GM08714 (cell line): ENCODE results near the gene DDX1.
"Not testable (repeated sequence)": the region's sequence is repeated elsewhere in the genome, so short reads cannot be mapped to it uniquely, and the experiment has no call there.

Source experiments
- H3K4me3 ChIP-seq: fragments of 200-500 bp; sonication (Bioruptor generic); 2 replicates; pipeline ENCODE4 v1.5.1; 2014; ENCODE audit warnings: mild to moderate bottlenecking, low read length, inconsistent platforms
- ZNF274 ChIP-seq: IDR thresholded peaks from 2 replicates; pipeline ENCODE4 v1.6.1; 2012; ENCODE audit warnings: mild to moderate bottlenecking, low read depth, low read length

DDX1 gene

DNA sequence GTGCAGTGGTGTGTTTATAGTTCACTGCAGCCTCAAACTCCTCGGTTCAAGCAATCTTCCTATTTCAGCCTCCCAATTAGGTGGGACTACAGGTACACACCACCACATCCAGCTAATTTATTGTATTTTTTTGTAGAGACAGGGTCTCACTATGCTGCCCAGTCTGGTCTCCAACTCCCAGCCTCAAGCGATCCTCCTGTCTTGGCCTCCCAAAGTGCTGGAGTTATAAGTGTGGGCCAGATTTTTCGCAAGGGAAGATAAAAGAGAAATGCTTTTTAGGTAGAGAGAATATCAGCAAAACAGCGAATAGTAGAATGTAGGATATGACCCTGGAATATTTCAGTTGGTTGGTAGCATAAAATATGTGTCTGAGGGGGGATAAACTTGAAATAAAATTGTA, 4.3 kb downstream of the DDX1 start:
- no peak for TF ChIP-seq ZNF274
- H3K4me3 ChIP-seq: no peak overlapping the region

DNA sequence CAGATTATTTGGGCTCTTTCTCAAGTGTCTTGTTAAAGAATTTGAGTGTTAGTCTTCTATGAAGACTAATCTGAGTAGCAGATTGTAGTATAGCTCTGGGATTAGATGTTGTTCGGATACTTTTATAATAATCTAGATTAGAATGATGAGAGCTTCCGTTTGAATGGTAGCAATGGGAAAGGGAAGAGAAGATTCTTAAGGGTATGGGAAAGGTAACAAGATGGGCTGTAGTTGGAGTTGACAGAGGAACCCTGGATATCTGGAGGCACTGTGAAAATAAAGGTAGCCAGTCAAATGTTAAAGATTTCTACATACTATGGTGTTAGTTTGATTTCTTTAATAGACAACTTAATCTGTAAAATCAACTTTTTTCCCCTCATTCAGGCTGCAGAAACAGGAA, 4.7 kb downstream of the DDX1 start:
- no peak overlapping the region for H3K4me3 ChIP-seq

DNA sequence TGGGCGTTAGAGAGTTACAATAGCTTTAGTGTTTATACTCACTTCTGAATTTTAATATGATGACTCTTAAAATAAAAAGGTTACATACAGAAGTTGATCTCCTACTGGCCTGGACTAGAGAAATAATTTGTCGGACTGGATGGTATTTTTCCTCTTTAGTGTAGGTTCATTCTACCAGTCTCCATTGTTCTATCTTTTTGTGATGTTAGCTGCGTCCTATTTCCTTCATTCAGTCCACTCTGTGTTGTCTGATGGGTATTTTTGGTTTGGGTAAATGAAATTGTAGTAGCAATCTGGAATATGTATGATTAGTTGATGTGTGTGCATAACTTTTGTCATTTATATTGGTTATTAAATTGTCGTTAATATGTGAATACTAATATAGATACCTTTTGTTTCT, 5.3 kb downstream of the DDX1 start:
- no peak for TF ChIP-seq ZNF274
- H3K4me3 ChIP-seq: no peak overlapping the region

More for the DNA sequence above, 4.7 kb downstream of the DDX1 start:
- TF ChIP-seq ZNF274: no peak

DNA sequence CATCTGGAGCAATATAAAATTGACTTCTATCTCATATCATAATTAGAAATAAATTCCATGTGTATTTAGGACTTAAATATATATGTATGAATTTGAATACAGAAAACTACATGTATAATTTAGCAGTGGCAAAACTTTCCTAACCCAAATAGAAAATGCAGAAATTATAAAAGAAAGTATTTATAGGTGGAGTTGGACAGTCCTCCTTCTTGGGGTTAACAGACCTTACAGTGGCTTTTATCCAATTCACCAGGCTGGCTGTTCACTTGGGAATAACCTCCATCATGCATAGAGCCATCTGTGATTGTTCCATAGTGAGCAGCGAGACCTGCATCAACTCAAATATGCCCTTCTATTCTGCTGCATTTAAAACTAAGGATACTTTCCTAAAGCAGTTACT, 8.3 kb downstream of the DDX1 start:
- TF ChIP-seq ZNF274: no peak
- no peak overlapping the region for H3K4me3 ChIP-seq

DNA sequence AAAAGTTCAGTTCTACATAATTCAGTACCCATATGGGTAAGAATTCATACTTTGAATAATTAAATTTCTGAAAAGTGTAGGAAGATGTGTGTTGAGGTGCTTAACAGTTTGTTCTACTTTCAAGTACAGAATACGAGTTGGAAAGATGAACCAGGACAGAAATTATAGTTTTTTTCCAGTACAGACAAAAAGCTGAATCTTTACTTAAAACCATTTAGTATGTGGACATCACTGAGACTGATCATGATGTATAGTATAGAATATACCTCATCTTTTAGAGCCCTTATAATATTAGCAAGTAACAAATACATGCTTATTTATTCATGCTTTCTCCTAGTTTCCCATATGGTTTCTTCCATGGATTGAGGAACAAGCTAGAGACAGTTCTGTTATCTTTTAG, 10.0 kb downstream of the DDX1 start:
- TF ChIP-seq ZNF274: no peak

DNA sequence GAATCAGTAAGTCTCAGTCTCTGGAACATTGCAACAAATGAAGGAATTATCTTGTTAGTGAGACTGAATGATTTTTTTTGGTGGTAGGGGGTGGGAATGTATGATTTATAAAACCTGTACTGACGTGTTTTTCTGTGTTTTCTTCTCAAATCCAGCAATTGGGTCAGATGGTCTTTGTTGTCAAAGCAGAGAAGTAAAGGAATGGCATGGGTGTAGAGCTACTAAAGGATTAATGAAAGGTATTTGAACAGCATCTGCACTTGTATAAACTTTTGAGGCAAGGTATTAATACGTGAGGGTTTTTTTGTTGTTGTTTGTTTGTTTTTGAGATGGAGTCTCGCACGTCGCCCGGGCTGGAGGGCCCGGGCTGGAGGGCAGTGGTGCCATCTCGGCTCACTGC, 10.7 kb downstream of the DDX1 start:
- TF ChIP-seq ZNF274: no peak
- H3K4me3 ChIP-seq: no peak overlapping the region

More for the DNA sequence above, 10.0 kb downstream of the DDX1 start:
- no peak overlapping the region for H3K4me3 ChIP-seq

DNA sequence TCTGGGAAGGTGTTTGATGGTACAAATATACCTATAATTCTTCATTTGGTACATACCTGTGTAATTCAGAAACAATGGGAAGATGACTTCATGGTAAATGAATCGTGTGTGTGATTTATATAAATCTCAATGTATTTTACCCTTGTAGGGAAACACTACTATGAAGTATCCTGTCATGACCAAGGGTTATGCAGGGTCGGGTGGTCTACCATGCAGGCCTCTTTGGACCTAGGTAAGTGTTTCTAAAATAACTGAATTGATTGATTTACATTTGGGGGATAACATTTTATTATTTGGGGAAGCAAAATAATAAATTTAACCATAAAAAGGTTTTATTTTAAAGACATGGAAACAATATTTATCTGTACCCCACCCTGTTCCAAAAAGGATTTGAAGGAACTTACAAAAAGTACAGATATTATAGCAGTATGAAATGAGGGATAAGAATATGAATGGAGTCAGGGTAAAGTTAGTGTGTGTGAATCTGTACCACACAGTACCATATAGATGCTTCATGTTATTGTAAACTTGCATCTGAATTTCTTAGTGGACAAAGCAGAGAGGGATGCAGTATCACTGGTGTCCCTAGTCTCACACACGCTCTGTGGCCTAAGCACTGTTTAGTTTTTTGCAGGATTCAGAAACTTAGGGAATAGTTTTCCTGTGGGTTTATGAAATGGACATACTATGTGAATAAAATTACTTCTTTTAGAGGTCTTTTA, 11.5 kb downstream of the DDX1 start:
- TF ChIP-seq ZNF274: no peak
- no peak overlapping the region for H3K4me3 ChIP-seq

DNA sequence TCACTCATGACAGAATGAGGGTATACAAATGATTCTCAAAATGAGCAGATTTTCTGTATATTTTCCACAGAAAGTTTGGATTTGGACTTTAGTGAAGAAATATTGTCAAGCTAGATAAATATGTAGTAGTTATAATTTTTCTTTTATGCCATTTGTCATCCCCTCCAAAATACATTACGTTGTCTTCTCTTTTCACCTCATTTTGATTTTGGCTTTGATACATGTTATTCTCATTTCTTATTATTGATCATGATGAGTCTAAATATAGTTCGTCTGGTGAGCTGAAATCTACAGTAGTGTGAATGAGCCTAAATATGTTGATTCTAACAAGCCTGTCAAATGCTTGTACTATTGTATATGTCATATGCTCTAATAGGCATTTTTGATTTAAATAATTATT, 12.3 kb downstream of the DDX1 start:
- no peak for TF ChIP-seq ZNF274
- H3K4me3 ChIP-seq: no peak overlapping the region

DNA sequence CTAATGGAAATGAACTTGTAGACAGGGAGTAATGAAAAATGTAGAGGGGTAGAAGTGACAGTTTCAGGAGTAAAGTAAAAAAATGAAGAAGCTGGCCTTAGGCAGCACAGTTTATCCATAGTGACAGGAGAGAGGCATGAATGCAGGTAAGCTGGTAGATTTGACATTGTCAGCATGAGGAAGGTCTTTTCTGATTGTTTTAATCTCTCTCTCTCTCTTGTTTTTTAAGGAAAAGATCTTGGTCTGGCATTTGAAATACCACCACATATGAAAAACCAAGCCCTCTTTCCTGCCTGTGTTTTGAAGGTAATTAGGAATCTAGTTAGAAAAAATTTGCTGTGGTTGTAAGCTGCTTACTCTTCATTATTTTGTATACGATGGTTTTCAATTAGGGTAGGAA, 14.1 kb downstream of the DDX1 start:
- H3K4me3 ChIP-seq: no peak overlapping the region
- no peak for TF ChIP-seq ZNF274

DNA sequence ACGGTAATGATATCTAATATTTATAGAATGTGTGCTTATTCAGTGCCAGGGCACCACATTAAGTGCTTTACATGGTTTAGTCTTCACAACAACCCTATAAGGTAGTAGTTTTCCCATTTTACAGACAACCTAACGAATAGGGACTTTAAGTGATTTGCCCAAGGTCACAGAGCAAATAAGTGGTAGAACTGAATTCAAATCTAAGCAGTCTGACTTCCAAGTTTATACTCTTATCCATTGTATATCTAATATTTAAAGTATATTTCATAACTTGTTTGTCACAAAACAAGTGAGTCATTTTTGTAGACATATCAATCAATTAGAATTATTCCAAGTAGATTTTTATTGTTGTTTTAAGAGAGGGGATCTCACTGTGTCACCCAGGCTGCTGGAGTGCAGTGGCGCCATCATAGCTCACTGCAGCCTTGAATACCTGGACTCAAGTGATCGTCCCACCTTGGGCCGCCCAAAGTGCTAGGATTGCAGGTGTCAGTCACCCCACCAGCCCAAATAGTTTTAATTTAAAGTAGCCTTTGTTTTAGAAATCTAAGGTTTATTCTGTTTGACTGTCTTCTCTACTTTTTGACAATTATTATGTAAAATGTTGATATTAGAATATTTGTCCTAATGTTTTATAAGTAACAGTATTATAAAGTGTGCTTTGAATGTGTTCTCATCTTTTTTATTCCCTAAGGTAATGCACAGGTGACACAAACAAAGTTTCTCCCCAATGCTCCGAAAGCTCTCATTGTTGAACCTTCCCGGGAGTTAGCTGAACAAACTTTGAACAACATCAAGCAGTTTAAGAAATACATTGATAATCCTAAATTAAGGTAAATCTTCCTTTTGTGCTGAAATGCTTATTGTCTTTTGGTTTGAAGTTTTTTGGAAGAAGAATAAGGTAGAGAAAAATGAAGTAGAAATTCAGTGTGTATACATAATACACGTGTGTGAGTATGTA, 15.1 kb downstream of the DDX1 start:
- no peak for TF ChIP-seq ZNF274
- no peak overlapping the region for H3K4me3 ChIP-seq

DNA sequence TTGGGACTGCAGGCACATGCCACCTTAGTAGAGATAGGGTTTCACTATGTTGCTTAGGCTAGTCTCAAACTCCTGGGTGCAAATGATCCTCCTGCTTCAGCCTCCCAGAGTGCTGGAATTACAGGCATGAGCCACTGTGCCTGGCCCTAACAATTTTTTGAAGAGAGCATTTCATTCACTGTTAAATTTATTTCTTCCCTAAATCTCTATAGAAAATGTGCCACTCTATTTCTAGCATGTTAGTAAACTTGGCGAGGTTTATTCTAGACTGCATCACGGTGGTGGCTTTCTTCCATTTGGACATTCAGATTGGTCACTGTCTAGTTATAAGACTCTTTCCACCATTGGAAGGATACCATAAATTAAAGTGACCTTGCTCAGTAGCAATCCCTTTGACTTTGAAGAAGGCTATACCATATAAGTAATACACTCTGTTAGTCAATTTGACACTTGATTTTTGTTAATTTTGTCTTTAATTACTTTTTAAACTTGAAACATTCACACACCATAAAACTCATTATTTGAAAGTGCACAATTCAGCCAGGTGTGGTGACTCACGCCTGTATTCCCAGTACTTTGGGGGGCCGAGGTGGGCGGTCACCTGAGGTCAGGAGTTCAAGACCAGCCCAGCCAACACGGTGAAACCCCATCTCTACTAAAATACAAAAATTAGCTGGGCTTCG, 16.2 kb downstream of the DDX1 start:
- H3K4me3 ChIP-seq: no peak overlapping the region
- no peak for TF ChIP-seq ZNF274

DNA sequence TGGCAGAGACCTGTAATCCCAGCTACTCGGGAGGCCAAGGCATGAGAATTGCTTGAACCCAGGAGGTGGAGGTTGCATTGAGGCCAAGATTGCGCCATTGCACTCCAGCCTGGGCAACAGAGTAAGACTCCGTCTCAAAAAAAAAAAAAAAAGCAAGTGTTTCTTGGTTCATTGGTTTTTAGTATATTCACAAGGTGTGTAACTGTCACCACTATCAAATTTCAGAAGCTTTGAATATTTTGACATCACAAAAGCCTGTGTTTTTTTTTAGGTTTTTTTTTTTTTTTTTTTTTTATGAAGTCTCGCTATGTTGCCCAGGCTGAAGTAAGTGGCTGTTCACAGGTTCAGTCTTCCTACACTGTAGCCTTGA, 16.7 kb downstream of the DDX1 start:
- H3K4me3 ChIP-seq: no peak overlapping the region
- TF ChIP-seq ZNF274: no peak

DNA sequence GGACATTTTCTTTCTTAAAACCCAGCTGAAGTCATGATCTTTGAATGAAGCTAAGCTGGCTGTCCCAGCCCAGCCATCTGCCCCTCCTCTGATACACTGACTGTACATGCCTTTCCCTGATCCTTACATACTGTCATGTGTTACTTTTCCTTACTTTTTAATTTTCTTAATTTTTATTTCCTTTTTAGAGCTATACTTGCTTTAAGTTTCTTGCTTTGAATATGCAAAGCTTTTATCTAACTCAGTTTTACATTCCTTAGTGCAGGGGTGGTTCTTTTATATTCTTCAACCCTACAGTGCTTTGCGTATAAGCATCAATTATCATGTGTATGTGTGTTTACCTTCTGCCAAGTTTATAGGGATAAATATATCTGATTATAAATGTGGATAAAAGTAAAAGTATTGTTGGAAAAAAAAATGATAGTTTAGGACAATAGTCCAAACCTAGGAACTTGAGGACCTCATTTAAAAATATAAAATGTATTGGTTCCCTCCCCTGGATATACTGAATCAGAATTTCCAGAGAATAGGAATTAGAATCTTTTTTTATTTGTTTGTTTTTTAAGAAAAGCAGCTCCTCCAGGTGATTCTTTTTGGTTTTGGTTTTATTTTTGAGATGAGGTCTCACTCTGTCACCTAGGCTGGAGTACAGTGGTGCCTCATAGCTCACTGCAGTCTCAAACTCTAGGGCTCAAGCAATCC, 17.8 kb downstream of the DDX1 start:
- H3K4me3 ChIP-seq: no peak overlapping the region
- no peak for TF ChIP-seq ZNF274

DNA sequence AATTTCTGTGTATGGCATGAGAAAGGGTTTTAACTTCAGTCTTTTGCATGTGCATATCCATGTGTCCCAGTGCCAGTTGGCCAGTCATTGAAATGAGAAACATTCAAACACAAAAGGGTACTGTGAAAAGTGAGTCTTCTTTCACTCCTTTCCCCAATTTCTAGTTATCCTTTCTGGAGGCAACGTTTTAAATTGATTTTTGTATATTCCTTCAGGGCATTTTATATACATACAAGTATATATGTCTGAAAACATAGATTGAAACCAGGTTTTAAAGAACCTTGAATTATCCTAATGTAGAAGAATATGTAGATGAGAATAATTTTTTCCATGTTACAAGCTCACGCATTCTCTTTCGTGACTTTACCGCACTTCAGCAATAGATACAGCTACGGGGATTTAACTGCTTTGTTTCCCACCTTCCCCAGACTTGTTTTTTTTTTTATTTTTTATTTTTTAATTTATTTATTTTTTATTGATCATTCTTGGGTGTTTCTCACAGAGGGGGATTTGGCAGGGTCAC, 18.8 kb downstream of the DDX1 start:
- no peak overlapping the region for H3K4me3 ChIP-seq
- TF ChIP-seq ZNF274: no peak

DNA sequence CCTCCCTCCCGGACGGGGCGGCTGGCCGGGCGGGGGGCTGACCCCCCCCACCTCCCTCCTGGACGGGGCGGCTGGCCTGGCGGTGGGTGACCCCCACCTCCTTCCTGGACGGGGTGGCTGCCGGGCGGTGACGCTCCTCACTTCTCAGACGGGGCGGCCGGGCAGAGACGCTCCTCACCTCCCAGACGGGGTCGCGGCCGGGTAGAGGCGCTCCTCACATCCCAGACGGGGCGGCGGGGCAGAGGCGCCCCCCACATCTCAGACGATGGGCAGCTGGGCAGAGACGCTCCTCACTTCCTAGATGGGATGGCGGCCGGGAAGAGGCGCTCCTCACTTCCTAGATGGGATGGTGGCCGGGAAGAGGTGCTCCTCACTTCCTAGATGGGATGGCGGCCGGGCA, 20.4 kb downstream of the DDX1 start:
- not testable (repeated sequence) for H3K4me3 ChIP-seq
